ENCODE measurements around the gene CHST9. TPM values are rescaled to one million over a fixed set of nuclear protein-coding genes. Genes with fewer than 3 reads are reported as not detected.

CHST9 gene
- polyA plus RNA-seq, 2 of the 4 experiments (the other 2 are of a cell fraction), result 0.06 TPM; not detected in 1

- TF ChIP-seq PHF8 (IDR thresholded peaks at IDR 0.05; ENCODE audit: borderline replicate concordance, low read depth), result no peak
- TF ChIP-seq E2F6 (IDR thresholded peaks at IDR 0.05; ENCODE audit: borderline replicate concordance, low read depth), result no peak
- no peak for TF ChIP-seq EHF (CRISPR knock-in tag; IDR thresholded peaks at IDR 0.05)
- no peak for TF ChIP-seq TFCP2L1 (CRISPR knock-in tag; IDR thresholded peaks at IDR 0.05)
- no peak for TF ChIP-seq CBX2 (IDR thresholded peaks at IDR 0.05; ENCODE audit: borderline replicate concordance, low read depth)
- no peak for TF ChIP-seq POLR2AphosphoS2 (conservative IDR thresholded peaks at IDR 0.05; ENCODE audit: low read length)
- no peak for TF ChIP-seq ZNF302 (CRISPR knock-in tag; IDR thresholded peaks at IDR 0.05)
- TF ChIP-seq EP300 (IDR thresholded peaks at IDR 0.05), result no peak
- TF ChIP-seq, protein P1, sequence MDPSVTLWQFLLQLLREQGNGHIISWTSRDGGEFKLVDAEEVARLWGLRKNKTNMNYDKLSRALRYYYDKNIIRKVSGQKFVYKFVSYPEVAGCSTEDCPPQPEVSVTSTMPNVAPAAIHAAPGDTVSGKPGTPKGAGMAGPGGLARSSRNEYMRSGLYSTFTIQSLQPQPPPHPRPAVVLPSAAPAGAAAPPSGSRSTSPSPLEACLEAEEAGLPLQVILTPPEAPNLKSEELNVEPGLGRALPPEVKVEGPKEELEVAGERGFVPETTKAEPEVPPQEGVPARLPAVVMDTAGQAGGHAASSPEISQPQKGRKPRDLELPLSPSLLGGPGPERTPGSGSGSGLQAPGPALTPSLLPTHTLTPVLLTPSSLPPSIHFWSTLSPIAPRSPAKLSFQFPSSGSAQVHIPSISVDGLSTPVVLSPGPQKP (IDR thresholded peaks at IDR 0.05; ENCODE audit: low read depth, low read length), result no peak
- TF ChIP-seq, protein P2, sequence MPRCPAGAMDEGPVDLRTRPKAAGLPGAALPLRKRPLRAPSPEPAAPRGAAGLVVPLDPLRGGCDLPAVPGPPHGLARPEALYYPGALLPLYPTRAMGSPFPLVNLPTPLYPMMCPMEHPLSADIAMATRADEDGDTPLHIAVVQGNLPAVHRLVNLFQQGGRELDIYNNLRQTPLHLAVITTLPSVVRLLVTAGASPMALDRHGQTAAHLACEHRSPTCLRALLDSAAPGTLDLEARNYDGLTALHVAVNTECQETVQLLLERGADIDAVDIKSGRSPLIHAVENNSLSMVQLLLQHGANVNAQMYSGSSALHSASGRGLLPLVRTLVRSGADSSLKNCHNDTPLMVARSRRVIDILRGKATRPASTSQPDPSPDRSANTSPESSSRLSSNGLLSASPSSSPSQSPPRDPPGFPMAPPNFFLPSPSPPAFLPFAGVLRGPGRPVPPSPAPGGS (IDR thresholded peaks at IDR 0.05), result no peak
- no peak for TF ChIP-seq EHMT2 (IDR thresholded peaks at IDR 0.05; ENCODE audit: low read depth)
- no peak for TF ChIP-seq NPAS2 (CRISPR knock-in tag; IDR thresholded peaks at IDR 0.05; ENCODE audit: borderline replicate concordance)
- TF ChIP-seq JUNB (IDR thresholded peaks at IDR 0.05), result no peak
- no peak overlapping the region for H3K27ac ChIP-seq
- WGBS (ENCODE audit: missing lambda C conversion rate), result 43% methylated on average over 5 of the region's 5 CpGs
- no peak overlapping the region for H3K4me3 ChIP-seq
- no peak for ATAC-seq
- FAIRE-seq, result no peak
- CTCF ChIA-PET, result no interaction called here
- no peaks in the 10 kb centered on the region for H3K4me1 ChIP-seq
- H3K4me2 ChIP-seq, result no peak overlapping the region
- no peak for DNase-seq (ENCODE audit: low read depth in 1 of 2, low spot score in 1 of 2)
- POLR2A ChIA-PET, result no interaction called here
- H3K9me3 ChIP-seq, result no peaks in the 10 kb centered on the region; the same call in 2 of the 3 replicates
These were observed 282.8 kb downstream of the CHST9 start for GRCh38 chr18:26902291-26902690.

DNA sequence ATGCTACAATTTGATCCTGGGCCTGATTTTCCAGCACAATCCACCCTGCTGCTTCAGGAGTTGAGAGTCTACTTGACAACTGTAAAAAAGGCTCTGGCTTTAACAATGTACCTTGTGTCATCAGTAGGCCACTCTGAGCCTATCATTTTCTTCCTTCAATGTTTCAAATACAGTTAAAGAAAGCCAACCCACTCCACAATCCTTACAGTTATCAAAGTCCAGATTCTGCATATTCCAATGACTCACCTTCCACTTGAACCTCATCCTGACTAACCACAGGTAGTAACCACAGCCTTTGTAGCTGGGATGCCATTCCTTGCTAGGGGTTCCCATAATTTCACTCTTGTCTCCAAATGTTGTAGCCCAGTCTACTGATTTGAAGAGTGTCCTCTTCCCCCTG is 284.1 kb downstream of the CHST9 start:
- Histone ChIP-seq H3K4me3 (no peak overlapping the region), H3K9me3 (no peaks in the 10 kb centered on the region; the same call in 2 of the 3 replicates), H3K4me2 (no peak overlapping the region), H3K4me1 (no peaks in the 10 kb centered on the region), H3K27ac (no peak overlapping the region)
- ATAC-seq, result no peak
- POLR2A ChIA-PET, result no interaction called here
- TF ChIP-seq SMC3 (IDR thresholded peaks at IDR 0.05), result no peak
- TF ChIP-seq, protein P3, sequence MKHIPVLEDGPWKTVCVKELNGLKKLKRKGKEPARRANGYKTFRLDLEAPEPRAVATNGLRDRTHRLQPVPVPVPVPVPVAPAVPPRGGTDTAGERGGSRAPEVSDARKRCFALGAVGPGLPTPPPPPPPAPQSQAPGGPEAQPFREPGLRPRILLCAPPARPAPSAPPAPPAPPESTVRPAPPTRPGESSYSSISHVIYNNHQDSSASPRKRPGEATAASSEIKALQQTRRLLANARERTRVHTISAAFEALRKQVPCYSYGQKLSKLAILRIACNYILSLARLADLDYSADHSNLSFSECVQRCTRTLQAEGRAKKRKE (CRISPR knock-in tag; IDR thresholded peaks at IDR 0.05; ENCODE audit: low read depth), result no peak
- no peak for TF ChIP-seq ZC3H11A (IDR thresholded peaks at IDR 0.05)
- TF ChIP-seq HOXB5 (CRISPR knock-in tag; IDR thresholded peaks at IDR 0.05), result no peak
- TF ChIP-seq ESRRA (IDR thresholded peaks at IDR 0.05; ENCODE audit: borderline replicate concordance, low read length), result no peak
- TF ChIP-seq, protein P4, sequence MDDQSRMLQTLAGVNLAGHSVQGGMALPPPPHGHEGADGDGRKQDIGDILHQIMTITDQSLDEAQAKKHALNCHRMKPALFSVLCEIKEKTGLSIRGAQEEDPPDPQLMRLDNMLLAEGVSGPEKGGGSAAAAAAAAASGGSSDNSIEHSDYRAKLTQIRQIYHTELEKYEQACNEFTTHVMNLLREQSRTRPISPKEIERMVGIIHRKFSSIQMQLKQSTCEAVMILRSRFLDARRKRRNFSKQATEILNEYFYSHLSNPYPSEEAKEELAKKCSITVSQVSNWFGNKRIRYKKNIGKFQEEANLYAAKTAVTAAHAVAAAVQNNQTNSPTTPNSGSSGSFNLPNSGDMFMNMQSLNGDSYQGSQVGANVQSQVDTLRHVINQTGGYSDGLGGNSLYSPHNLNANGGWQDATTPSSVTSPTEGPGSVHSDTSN (IDR thresholded peaks at IDR 0.05), result no peak
- no peak for TF ChIP-seq CBX2 (IDR thresholded peaks at IDR 0.05; ENCODE audit: borderline replicate concordance, low read depth)
- TF ChIP-seq ZFP36 (IDR thresholded peaks at IDR 0.05; ENCODE audit: borderline replicate concordance, partially characterized antibody), result no peak
- TF ChIP-seq RCOR1 (IDR thresholded peaks at IDR 0.05; ENCODE audit: low read depth, low read length), result no peak
- TF ChIP-seq FOSB (CRISPR knock-in tag; IDR thresholded peaks at IDR 0.05), result no peak
- TF ChIP-seq RNF2 (IDR thresholded peaks at IDR 0.05; ENCODE audit: borderline replicate concordance, low read depth), result no peak
- no peak for TF ChIP-seq FOSL2 (IDR thresholded peaks at IDR 0.05)
- TF ChIP-seq FOSL2 (CRISPR knock-in tag; IDR thresholded peaks at IDR 0.05), result no peak
- TF ChIP-seq SREBF2 (IDR thresholded peaks at IDR 0.05), result no peak
- TF ChIP-seq POLR2AphosphoS2 (conservative IDR thresholded peaks at IDR 0.05; ENCODE audit: low read length), result no peak
- TF ChIP-seq, protein P2 (IDR thresholded peaks at IDR 0.05), result no peak
- no peak for TF ChIP-seq NR3C1 (IDR thresholded peaks at IDR 0.05)
- TF ChIP-seq ZNF302 (CRISPR knock-in tag; IDR thresholded peaks at IDR 0.05), result no peak
- TF ChIP-seq HOXB13 (CRISPR knock-in tag; IDR thresholded peaks at IDR 0.05; ENCODE audit: low read depth), result no peak
- no peak for TF ChIP-seq RAD21 (conservative IDR thresholded peaks at IDR 0.05 in 1 of 2, IDR thresholded peaks at IDR 0.05 in 1 of 2)
- TF ChIP-seq JUN (IDR thresholded peaks at IDR 0.05), result no peak
- DNase-seq (ENCODE audit: low read depth in 1 of 2, low spot score in 1 of 2), result no peak
- no peak for FAIRE-seq
- CTCF ChIA-PET, result no interaction called here

Data from A549 (cell line).